Neural progenitor cell (in vitro differentiated cells): Measurements from ENCODE around the gene CFAP45. TPM values are rescaled to one million over a fixed set of nuclear protein-coding genes. Genes with fewer than 3 reads are reported as not detected.
A peak's percentile ranks its signal among the peaks of the same experiment; 100 is the strongest.

Source experiments
- DNase-seq: peaks from one replicate; pipeline ENCODE4 v3.0.0-alpha.2; 2016; ENCODE audit warnings: low spot score
- H2AFZ ChIP-seq: fragments of 200-600 bp; sonication (generic); replicated peaks from 2 replicates; pipeline ENCODE4 v1.6.1; 2016; ENCODE audit warnings: antibody characterized with exemption
- H3F3A ChIP-seq: fragments of 200-600 bp; sonication (generic); 2 replicates; pipeline ENCODE4 v1.6.1; 2016; ENCODE audit warnings: antibody characterized with exemption, low read depth
- H3K27ac ChIP-seq: fragments of 200-600 bp; sonication (generic); 2 replicates; pipeline ENCODE4 v1.5.1; 2016; ENCODE audit warnings: mild to moderate bottlenecking
- H3K27me3 ChIP-seq: fragments of 200-600 bp; sonication (generic); 2 replicates; pipeline ENCODE4 v1.6.1; 2016; ENCODE audit warnings: mild to moderate bottlenecking, moderate library complexity
- H3K36me3 ChIP-seq: fragments of 200-600 bp; sonication (generic); 2 replicates; pipeline ENCODE4 v1.5.1; 2016
- H3K4me1 ChIP-seq: fragments of 200-600 bp; sonication (generic); 2 replicates; pipeline ENCODE4 v1.6.1; 2016; ENCODE audit warnings: mixed run types
- H3K4me2 ChIP-seq: fragments of 200-600 bp; sonication (generic); 2 replicates; pipeline ENCODE4 v1.6.1; 2016
- H3K4me3 ChIP-seq: fragments of 200-600 bp; sonication (generic); 2 replicates; pipeline ENCODE4 v1.5.1; 2016
- H3K79me2 ChIP-seq: fragments of 200-600 bp; sonication (generic); 2 replicates; pipeline ENCODE4 v1.6.1; 2016; ENCODE audit warnings: low read depth
- H3K9ac ChIP-seq: fragments of 200-600 bp; sonication (generic); 2 replicates; pipeline ENCODE4 v1.6.1; 2016
- H3K9me3 ChIP-seq: fragments of 200-600 bp; sonication (generic); 2 replicates; pipeline ENCODE4 v1.5.1; 2016; ENCODE audit warnings: low read depth
- H4K20me1 ChIP-seq: fragments of 200-600 bp; sonication (generic); 2 replicates; pipeline ENCODE4 v1.6.1; 2016; ENCODE audit warnings: low read depth
- H3K27ac Mint-ChIP-seq: 3 replicates; pipeline ENCODE4 v1.8.0; 2021; ENCODE audit warnings: mixed read lengths
- H3K27me3 Mint-ChIP-seq: 2 replicates; pipeline ENCODE4 v1.8.0; 2022; ENCODE audit warnings: low read depth, mild to moderate bottlenecking, inconsistent platforms, moderate library complexity, mixed read lengths; ENCODE audit not compliant: insufficient read depth
- H3K36me3 Mint-ChIP-seq: 3 replicates; pipeline ENCODE4 v1.8.0; 2021; ENCODE audit warnings: mixed read lengths
- H3K4me1 Mint-ChIP-seq: 3 replicates; pipeline ENCODE4 v1.8.0; 2021; ENCODE audit warnings: mixed read lengths
- H3K4me3 Mint-ChIP-seq: 3 replicates; pipeline ENCODE4 v1.8.0; 2021; ENCODE audit warnings: mild to moderate bottlenecking, moderate library complexity, mixed read lengths
- H3K9me3 Mint-ChIP-seq: 3 replicates; pipeline ENCODE4 v1.8.0; 2020; ENCODE audit warnings: mixed read lengths
- CTCF ChIP-seq: fragments of 200-600 bp; sonication (generic); IDR thresholded peaks from 2 replicates; pipeline ENCODE4 v1.5.1; 2017; ENCODE audit warnings: antibody characterized with exemption, mild to moderate bottlenecking
- EZH2 ChIP-seq: fragments of 200-600 bp; sonication (generic); IDR thresholded peaks from 2 replicates; pipeline ENCODE4 v1.6.1; 2017; ENCODE audit warnings: antibody characterized with exemption, mild to moderate bottlenecking, moderate library complexity
- EZH2phosphoT487 ChIP-seq: fragments of 200-600 bp; sonication (generic); IDR thresholded peaks from 2 replicates; pipeline ENCODE4 v1.6.1; 2017; ENCODE audit warnings: antibody characterized with exemption
- total RNA-seq: library from RNA; depleted of rRNA; stranded (reverse); fragments of >200 nt; gene quantifications from 2 replicates; pipeline ENCODE4 v1.2.3, GENCODE V29; 2015; ENCODE audit warnings: low replicate concordance

The CFAP45 gene
- total RNA-seq, 1 donor from 2014 or later = not detected

- Histone ChIP-seq H2AFZ (no peak overlapping the region), H3F3A (peaks cover 11% of the 10 kb centered on the region), H3K27me3 (no peaks in the 10 kb centered on the region)
These were observed 9.6 kb downstream of the CFAP45 start for GRCh38 chr1:159890390-159890789.

GRCh38 chr1:159889821-159890252, 10.1 kb downstream of the CFAP45 start:
- Histone ChIP-seq H3K4me2 (no peak overlapping the region), H3K9ac (no peak overlapping the region), H3K27me3 (no peaks in the 10 kb centered on the region), H3K27ac (no peak overlapping the region), H3K4me3 (no peak overlapping the region), H2AFZ (no peak overlapping the region), H3K9me3 (no peaks in the 10 kb centered on the region), H4K20me1 (no peaks in the 10 kb centered on the region), H3K36me3 (no peaks in the 10 kb centered on the region), H3K79me2 (no peaks in the 10 kb centered on the region), H3K4me1 (no peaks in the 10 kb centered on the region), H3F3A (peaks cover 11% of the 10 kb centered on the region)
- peaks cover 8% of the 10 kb centered on the region for H3K4me1 Mint-ChIP-seq
- H3K9me3 Mint-ChIP-seq = no peaks in the 10 kb centered on the region
- DNase-seq = peak; percentile 27
- no peak for TF ChIP-seq EZH2
- no peak for TF ChIP-seq EZH2phosphoT487
- TF ChIP-seq CTCF = no peak
- no peaks in the 10 kb centered on the region for H3K36me3 Mint-ChIP-seq
- H3K27ac Mint-ChIP-seq = no peak overlapping the region
- peaks cover 2% of the 10 kb centered on the region for H3K27me3 Mint-ChIP-seq
- H3K4me3 Mint-ChIP-seq = no peak overlapping the region

More at GRCh38 chr1:159890390-159890789, 9.6 kb downstream of the CFAP45 start:
- DNase-seq = no peak
- no peaks in the 10 kb centered on the region for H3K36me3 Mint-ChIP-seq
- Histone ChIP-seq H3K36me3 (no peaks in the 10 kb centered on the region), H3K27ac (no peak overlapping the region), H3K4me1 (no peaks in the 10 kb centered on the region), H3K9me3 (no peaks in the 10 kb centered on the region), H3K4me3 (no peak overlapping the region), H3K4me2 (no peak overlapping the region), H3K9ac (no peak overlapping the region), H3K79me2 (no peaks in the 10 kb centered on the region), H4K20me1 (no peaks in the 10 kb centered on the region)
- H3K4me3 Mint-ChIP-seq = no peak overlapping the region
- TF ChIP-seq EZH2 = no peak
- TF ChIP-seq CTCF = no peak
- TF ChIP-seq EZH2phosphoT487 = no peak
- H3K27me3 Mint-ChIP-seq = peaks cover 2% of the 10 kb centered on the region
- no peaks in the 10 kb centered on the region for H3K9me3 Mint-ChIP-seq
- peaks cover 8% of the 10 kb centered on the region for H3K4me1 Mint-ChIP-seq
- H3K27ac Mint-ChIP-seq = no peak overlapping the region

DNA sequence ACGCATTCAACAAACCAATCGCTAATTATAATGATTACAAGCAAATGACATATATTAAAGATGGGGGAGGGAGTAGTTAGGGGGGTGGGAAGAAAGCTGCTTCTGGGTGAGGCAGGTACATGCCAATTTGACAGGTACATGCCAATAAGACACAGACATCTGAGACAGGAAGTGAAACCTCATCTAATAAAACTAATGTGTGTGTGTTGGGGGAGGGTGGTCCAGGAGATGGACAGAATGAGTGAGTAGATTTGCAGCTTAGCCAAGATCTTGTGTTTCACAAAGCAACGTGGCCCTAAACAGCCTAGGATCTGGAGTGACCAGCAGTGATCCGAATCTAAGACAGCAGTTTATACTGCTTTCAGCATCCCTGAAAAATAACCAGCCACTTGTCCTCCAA, 10.8 kb downstream of the CFAP45 start:
- H3K4me3 ChIP-seq = no peak overlapping the region
- Mint-ChIP-seq H3K4me3 (no peak overlapping the region), H3K36me3 (no peaks in the 10 kb centered on the region), H3K27ac (no peak overlapping the region), H3K4me1 (peaks cover 8% of the 10 kb centered on the region), H3K9me3 (no peaks in the 10 kb centered on the region), H3K27me3 (peaks cover 2% of the 10 kb centered on the region)
- H3K36me3 ChIP-seq = no peaks in the 10 kb centered on the region
- H4K20me1 ChIP-seq = no peaks in the 10 kb centered on the region
- no peak overlapping the region for H3K9ac ChIP-seq
- no peaks in the 10 kb centered on the region for H3K9me3 ChIP-seq
- no peak for TF ChIP-seq CTCF
- TF ChIP-seq EZH2phosphoT487 = no peak
- TF ChIP-seq EZH2 = no peak
- no peak overlapping the region for H2AFZ ChIP-seq
- no peaks in the 10 kb centered on the region for H3K79me2 ChIP-seq
- H3K27ac ChIP-seq = no peak overlapping the region
- no peaks in the 10 kb centered on the region for H3K4me1 ChIP-seq
- DNase-seq = no peak
- peaks cover 11% of the 10 kb centered on the region for H3F3A ChIP-seq
- no peak overlapping the region for H3K4me2 ChIP-seq
- no peaks in the 10 kb centered on the region for H3K27me3 ChIP-seq
